Mammary epithelial cell (primary cell): ENCODE data around the gene CST7.

Experiments
- EZH2 ChIP-seq: IDR thresholded peaks from 2 replicates; pipeline ENCODE4 v1.6.1; 2012; ENCODE audit warnings: low read length, inconsistent platforms, borderline replicate concordance
- TF ChIP-seq, protein P1 (sequence below), 2 donors: IDR thresholded peaks in 1 of 2; conservative IDR thresholded peaks in 1 of 2; 2 replicates each; pipeline ENCODE4 v1.5.1; 2011 to 2012; ENCODE audit warnings: inconsistent platforms in 2 of 2, low read length in 2 of 2, mild to moderate bottlenecking in 2 of 2, control low read depth in 1 of 2, low read depth in 1 of 2; ENCODE audit not compliant: insufficient read depth in 1 of 2; ENCODE audit errors: extremely low read depth in 1 of 2

DNA sequence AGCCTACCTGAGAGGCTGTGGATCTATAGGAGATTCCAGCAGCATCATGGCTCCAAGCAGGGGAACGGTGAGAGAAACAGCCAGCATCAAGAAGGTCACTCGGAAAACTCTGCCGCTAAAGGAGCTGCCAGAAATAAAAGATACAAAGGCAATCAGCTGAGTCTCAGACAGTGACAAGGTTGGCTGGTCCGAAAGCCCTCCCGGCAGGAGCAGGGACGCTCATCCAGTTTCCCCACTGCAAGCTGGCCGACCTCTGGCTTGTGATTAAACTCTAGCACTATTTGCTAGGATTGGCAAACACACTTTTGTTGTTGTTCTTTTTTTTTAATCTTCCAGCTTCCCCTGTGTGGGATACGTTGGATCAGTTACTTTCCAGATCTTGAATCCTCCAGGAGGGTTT is 34.8 kb downstream of the CST7 start:
- TF ChIP-seq, protein P1, sequence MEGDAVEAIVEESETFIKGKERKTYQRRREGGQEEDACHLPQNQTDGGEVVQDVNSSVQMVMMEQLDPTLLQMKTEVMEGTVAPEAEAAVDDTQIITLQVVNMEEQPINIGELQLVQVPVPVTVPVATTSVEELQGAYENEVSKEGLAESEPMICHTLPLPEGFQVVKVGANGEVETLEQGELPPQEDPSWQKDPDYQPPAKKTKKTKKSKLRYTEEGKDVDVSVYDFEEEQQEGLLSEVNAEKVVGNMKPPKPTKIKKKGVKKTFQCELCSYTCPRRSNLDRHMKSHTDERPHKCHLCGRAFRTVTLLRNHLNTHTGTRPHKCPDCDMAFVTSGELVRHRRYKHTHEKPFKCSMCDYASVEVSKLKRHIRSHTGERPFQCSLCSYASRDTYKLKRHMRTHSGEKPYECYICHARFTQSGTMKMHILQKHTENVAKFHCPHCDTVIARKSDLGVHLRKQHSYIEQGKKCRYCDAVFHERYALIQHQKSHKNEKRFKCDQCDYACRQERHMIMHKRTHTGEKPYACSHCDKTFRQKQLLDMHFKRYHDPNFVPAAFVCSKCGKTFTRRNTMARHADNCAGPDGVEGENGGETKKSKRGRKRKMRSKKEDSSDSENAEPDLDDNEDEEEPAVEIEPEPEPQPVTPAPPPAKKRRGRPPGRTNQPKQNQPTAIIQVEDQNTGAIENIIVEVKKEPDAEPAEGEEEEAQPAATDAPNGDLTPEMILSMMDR (conservative IDR thresholded peaks at IDR 0.05 in 1 of 2, IDR thresholded peaks at IDR 0.05 in 1 of 2; ENCODE audit: extremely low read depth in 1 of 2, insufficient read depth in 1 of 2, low read depth in 1 of 2, low read length in 2 of 2): no peak
- no peak for TF ChIP-seq EZH2
